Endothelial cell of umbilical vein (primary cell): ENCODE measurements around the gene RGS7. TPM values are rescaled to one million over a fixed set of nuclear protein-coding genes. Genes with fewer than 3 reads are reported as not detected.

Source experiments
- BruUV-seq: library from RNA; stranded (reverse); fragments of 400-500 nt; replicated peaks from 2 replicates; lab custom pipeline; 2021; lab: Mats Ljungman, UMichigan
- CTCF ChIA-PET: fragments of 300-600, 350-600 bp; sonication (Branson Sonifier 250); formaldehyde crosslinking; loops from one replicate; lab custom pipeline; 2021; ENCODE audit warnings: antibody characterized with exemption, inconsistent platforms; lab: Charles Lee
- POLR2A ChIA-PET: fragments of 300-600, 350-600 bp; sonication (Branson Sonifier 250); formaldehyde crosslinking; loops from one replicate; lab custom pipeline; 2021; ENCODE audit warnings: antibody characterized with exemption, inconsistent platforms; lab: Charles Lee
- DNase-seq: peaks from one replicate; pipeline ENCODE4 v3.0.0-alpha.2; 2011; ENCODE audit warnings: low read depth, low spot score
- FAIRE-seq: peaks from 2 replicates; lab custom pipeline; 2011; peaks lifted over from hg19 to GRCh38; lab: Jason Lieb, UNC
- H2AFZ ChIP-seq: 2 replicates; pipeline ENCODE4 v1.6.0; 2012; ENCODE audit warnings: low read depth, low read length, control low read depth, inconsistent platforms
- H3K27ac ChIP-seq: 2 replicates; pipeline ENCODE4 v1.5.1; 2011; ENCODE audit warnings: low read depth, mild to moderate bottlenecking, control low read depth, low read length, moderate library complexity; ENCODE audit not compliant: insufficient read depth
- H3K27me3 ChIP-seq, 2 experiments: 2 replicates each; pipeline versions ENCODE4 v1.6.0 to v1.6.1; 2011; ENCODE audit warnings: low read length in 2 of 2, mixed read lengths in 1 of 2; ENCODE audit not compliant: control insufficient read depth in 2 of 2, insufficient read depth in 2 of 2
- H3K36me3 ChIP-seq, 2 experiments: 2 replicates in 1 of 2; 3 replicates in 1 of 2; pipeline ENCODE4 v1.5.1; 2011; ENCODE audit warnings: low read length in 2 of 2, mild to moderate bottlenecking in 1 of 2, moderate library complexity in 1 of 2; ENCODE audit not compliant: control insufficient read depth in 2 of 2, insufficient read depth in 2 of 2; ENCODE audit errors: extremely low read depth in 1 of 2
- H3K4me1 ChIP-seq: 3 replicates; pipeline ENCODE4 v1.5.1; 2011; ENCODE audit warnings: mild to moderate bottlenecking, low read length; ENCODE audit not compliant: control insufficient read depth, insufficient read depth; ENCODE audit errors: extremely low read depth
- H3K4me2 ChIP-seq: 2 replicates; pipeline ENCODE4 v1.6.1; 2011; ENCODE audit warnings: low read length, control low read depth, mixed read lengths; ENCODE audit not compliant: insufficient read depth
- H3K4me3 ChIP-seq, 3 experiments: fragments of 200-600 bp in 1 of 3; sonication (generic), shearing (Covaris generic) in 1 of 3; replicated peaks in 1 of 3; 2 replicates each; pipeline ENCODE4 v1.5.1; 2011 to 2016; ENCODE audit warnings: control low read depth in 3 of 3, low read length in 3 of 3, mild to moderate bottlenecking in 2 of 3, inconsistent platforms in 1 of 3, low read depth in 1 of 3, moderate library complexity in 1 of 3; ENCODE audit not compliant: insufficient read depth in 1 of 3
- H3K79me2 ChIP-seq: 2 replicates; pipeline ENCODE4 v1.6.0; 2012; ENCODE audit warnings: low read length, inconsistent platforms; ENCODE audit not compliant: control insufficient read depth, insufficient read depth
- H3K9ac ChIP-seq: replicated peaks from 2 replicates; pipeline ENCODE3; 2011; ENCODE audit warnings: low read length, control low read depth; ENCODE audit not compliant: insufficient read depth; ENCODE audit errors: extremely low read depth
- H3K9me1 ChIP-seq: replicated peaks from 3 replicates; pipeline ENCODE4 v1.6.0; 2011; ENCODE audit warnings: mild to moderate bottlenecking, low read length; ENCODE audit not compliant: control insufficient read depth, insufficient read depth; ENCODE audit errors: extremely low read depth
- H3K9me3 ChIP-seq: replicated peaks from 2 replicates; pipeline ENCODE4 v1.5.1; 2012; ENCODE audit warnings: low read length, inconsistent platforms; ENCODE audit not compliant: control insufficient read depth, insufficient read depth
- H4K20me1 ChIP-seq: replicated peaks from 2 replicates; pipeline ENCODE3; 2011; ENCODE audit warnings: mild to moderate bottlenecking, low read length; ENCODE audit not compliant: control insufficient read depth, insufficient read depth; ENCODE audit errors: extremely low read depth
- EZH2 ChIP-seq: IDR thresholded peaks from 2 replicates; pipeline ENCODE4 v1.6.1; 2012; ENCODE audit warnings: borderline replicate concordance, low read depth, mild to moderate bottlenecking, moderate library complexity, low read length, inconsistent platforms; ENCODE audit not compliant: severe bottlenecking
- FOS ChIP-seq: IDR thresholded peaks from 2 replicates; pipeline ENCODE4 v1.6.1; 2011; ENCODE audit warnings: mild to moderate bottlenecking, low read length, moderate library complexity, borderline replicate concordance; ENCODE audit not compliant: insufficient read depth
- JUN ChIP-seq: IDR thresholded peaks from 2 replicates; pipeline ENCODE4 v1.6.1; 2011; ENCODE audit warnings: borderline replicate concordance, low read depth; ENCODE audit not compliant: insufficient read length, insufficient read depth
- POLR2AphosphoS5 ChIP-seq: IDR thresholded peaks from 2 replicates; pipeline ENCODE4 v1.6.1; 2012; ENCODE audit warnings: low read depth, mild to moderate bottlenecking, control low read depth, low read length, moderate library complexity; ENCODE audit not compliant: insufficient read depth
- dilution Hi-C: fragments of 300-500 bp; cut with MboI; formaldehyde crosslinking; loops from one replicate; pipeline ENCODE4 v1.15.0; 2019; ENCODE audit warnings: low sequenced_read_pairs; ENCODE audit not compliant: extremely low pct_ligation_motif_present
- intact Hi-C: fragments of 100-400 bp; cut with micrococcal nuclease; formaldehyde crosslinking; loops from one replicate; pipeline ENCODE4 v1.10.0; 2022
- polyA plus RNA-seq, 4 experiments: library from polyadenylated mRNA; depleted of rRNA in 3 of 4; stranded (reverse) in 3 of 4; unstranded in 1 of 4; fragments of >200 nt; gene quantifications; 2 replicates each; pipeline versions ENCODE4 v1.2.1 to v1.2.3, GENCODE V29; 2011 to 2012; ENCODE audit warnings: missing spikeins in 1 of 4
- total RNA-seq: library from RNA; stranded (reverse); gene quantifications from 2 replicates; pipeline ENCODE4 v1.2.3, GENCODE V29; 2021
- TF ChIP-seq, protein P1 (sequence below): IDR thresholded peaks from 2 replicates; pipeline ENCODE4 v1.6.1; 2011; ENCODE audit not compliant: insufficient read depth, insufficient read length
- TF ChIP-seq, protein P2 (sequence below), 2 donors: IDR thresholded peaks; 1 replicate in 1 of 2; 2 replicates in 1 of 2; pipeline ENCODE4 v1.5.1; 2011; ENCODE audit warnings: low read length in 2 of 2, mild to moderate bottlenecking in 2 of 2, moderate library complexity in 2 of 2, control low read depth in 1 of 2, inconsistent platforms in 1 of 2, low read depth in 1 of 2; ENCODE audit not compliant: insufficient read depth in 1 of 2; ENCODE audit errors: extremely low read depth in 1 of 2

RGS7 gene
- total and polyA plus RNA-seq, 2 donors (not counting 3 experiments of a cell fraction or from before 2014, with no cell fraction given), result 0.43 to 0.44 TPM

DNA sequence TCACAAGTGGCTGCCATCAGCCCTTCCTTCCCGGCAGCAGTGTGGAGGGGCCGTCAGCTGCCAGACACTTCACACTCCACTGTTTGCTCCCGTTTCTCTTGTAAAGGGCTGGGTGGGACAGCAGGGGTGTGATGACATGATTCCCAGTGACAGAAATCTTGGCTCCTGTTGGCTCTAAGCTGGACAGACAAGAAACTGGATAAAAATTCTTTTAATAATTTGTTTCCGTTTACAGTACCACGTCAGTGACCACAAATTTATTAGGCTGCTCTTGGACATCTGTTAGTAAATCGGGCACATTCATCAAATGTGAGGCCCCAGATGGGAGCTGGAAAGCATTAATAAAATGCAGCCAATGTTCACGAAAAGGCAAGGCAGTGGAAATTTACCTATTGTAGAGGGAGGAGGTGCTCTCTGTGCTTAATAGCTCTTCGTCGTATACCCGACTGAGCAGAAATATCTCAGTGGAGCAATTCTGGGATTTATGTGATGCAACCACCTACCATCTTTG lies 391.4 kb downstream of the RGS7 start:
- Histone ChIP-seq H3K4me2 (no peak overlapping the region), H3K4me1 (no peaks in the 10 kb centered on the region), H3K4me3 (no peak overlapping the region), H3K9me3 (no peaks in the 10 kb centered on the region), H3K36me3 (no peaks in the 10 kb centered on the region), H3K27me3 (no peaks in the 10 kb centered on the region), H3K79me2 (no peaks in the 10 kb centered on the region), H3K27ac (no peak overlapping the region), H4K20me1 (no peaks in the 10 kb centered on the region), H3K9ac (no peak overlapping the region), H3K9me1 (no peaks in the 10 kb centered on the region), H2AFZ (no peak overlapping the region)
- ChIA-PET POLR2A (no interaction called here), CTCF (interaction anchor here (1.1 to 2.7 kb wide), 4 partner anchors 19 to 522 kb away, joined by 3 to 24 read pairs (median 6); no protein-coding TSS in a partner anchor)
- dilution Hi-C loops, result no loop called here
- TF ChIP-seq FOS (no peak), EZH2 (no peak), JUN (no peak), POLR2AphosphoS5 (no peak)
- TF ChIP-seq, protein P1, sequence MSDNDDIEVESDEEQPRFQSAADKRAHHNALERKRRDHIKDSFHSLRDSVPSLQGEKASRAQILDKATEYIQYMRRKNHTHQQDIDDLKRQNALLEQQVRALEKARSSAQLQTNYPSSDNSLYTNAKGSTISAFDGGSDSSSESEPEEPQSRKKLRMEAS, result no peak
- TF ChIP-seq, protein P2, sequence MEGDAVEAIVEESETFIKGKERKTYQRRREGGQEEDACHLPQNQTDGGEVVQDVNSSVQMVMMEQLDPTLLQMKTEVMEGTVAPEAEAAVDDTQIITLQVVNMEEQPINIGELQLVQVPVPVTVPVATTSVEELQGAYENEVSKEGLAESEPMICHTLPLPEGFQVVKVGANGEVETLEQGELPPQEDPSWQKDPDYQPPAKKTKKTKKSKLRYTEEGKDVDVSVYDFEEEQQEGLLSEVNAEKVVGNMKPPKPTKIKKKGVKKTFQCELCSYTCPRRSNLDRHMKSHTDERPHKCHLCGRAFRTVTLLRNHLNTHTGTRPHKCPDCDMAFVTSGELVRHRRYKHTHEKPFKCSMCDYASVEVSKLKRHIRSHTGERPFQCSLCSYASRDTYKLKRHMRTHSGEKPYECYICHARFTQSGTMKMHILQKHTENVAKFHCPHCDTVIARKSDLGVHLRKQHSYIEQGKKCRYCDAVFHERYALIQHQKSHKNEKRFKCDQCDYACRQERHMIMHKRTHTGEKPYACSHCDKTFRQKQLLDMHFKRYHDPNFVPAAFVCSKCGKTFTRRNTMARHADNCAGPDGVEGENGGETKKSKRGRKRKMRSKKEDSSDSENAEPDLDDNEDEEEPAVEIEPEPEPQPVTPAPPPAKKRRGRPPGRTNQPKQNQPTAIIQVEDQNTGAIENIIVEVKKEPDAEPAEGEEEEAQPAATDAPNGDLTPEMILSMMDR (IDR thresholded peaks at IDR 0.05; ENCODE audit: extremely low read depth in 1 of 2, insufficient read depth in 1 of 2, low read depth in 1 of 2, low read length in 2 of 2), result no peak
- DNase-seq (no peak), FAIRE-seq (no peak)
- intact Hi-C loops, result loop anchor here (5.0 kb wide), 2 partner anchors 442 to 537 kb away; no protein-coding TSS in a partner anchor
- BruUV-seq, result no TSS peak
